GM12892 (cell line): Measurements from ENCODE around the gene SERP2.

Experiments
- DNase-seq: peaks from one replicate; pipeline ENCODE4 v3.0.0; 2011; ENCODE audit not compliant: insufficient read length
- FAIRE-seq: peaks from 2 replicates; lab custom pipeline; 2011; peaks lifted over from hg19 to GRCh38; lab: Jason Lieb, UNC
- POLR2A ChIP-seq: IDR thresholded peaks from 2 replicates; pipeline ENCODE4 v1.6.1; 2011; ENCODE audit warnings: low read depth, low read length, control low read depth
- POLR2AphosphoS5 ChIP-seq: IDR thresholded peaks from 2 replicates; pipeline ENCODE4 v1.6.1; 2011; ENCODE audit warnings: low read depth, low read length, control low read depth
- TAF1 ChIP-seq: IDR thresholded peaks from 2 replicates; pipeline ENCODE4 v1.6.1; 2011; ENCODE audit warnings: low read depth, mild to moderate bottlenecking, control low read depth, low read length, borderline replicate concordance

SERP2 gene

DNA sequence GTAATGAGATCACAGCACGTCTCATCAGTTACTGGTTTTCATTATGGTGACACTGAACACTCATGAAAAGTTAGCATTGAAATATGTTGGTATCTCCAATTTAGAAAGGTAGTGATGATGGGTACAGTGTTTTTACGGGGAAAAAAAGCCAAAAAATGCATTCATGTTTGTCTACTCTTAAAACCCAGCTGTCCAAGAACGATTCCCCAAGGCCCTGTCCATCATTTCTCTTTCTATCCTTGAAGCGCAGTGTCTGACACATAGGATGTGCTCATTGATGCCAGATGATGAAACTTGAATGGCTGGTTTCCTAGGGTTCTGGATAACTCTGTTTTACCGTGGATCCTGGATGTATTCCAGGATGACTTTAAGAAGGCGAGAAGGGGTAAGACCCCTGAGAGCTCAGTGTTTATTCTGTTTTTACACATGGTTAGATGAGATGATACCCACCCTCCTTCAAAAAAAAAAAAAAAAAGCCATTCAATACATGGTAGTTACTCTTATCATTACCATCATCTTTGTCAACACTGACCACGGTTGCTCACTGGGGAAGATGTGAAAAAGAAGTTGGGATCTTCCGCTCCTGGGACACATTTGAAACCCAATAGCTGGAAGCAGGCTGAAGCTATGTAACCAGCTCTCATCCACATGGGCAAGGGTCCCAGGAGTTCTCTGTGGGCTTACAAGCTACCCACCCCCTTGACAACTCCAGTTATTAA lies 22.5 kb downstream of the SERP2 start:
- DNase-seq (no peak), FAIRE-seq (no peak)
- TF ChIP-seq TAF1, result no peak
- no peak for TF ChIP-seq POLR2AphosphoS5
- TF ChIP-seq POLR2A, result no peak

DNA sequence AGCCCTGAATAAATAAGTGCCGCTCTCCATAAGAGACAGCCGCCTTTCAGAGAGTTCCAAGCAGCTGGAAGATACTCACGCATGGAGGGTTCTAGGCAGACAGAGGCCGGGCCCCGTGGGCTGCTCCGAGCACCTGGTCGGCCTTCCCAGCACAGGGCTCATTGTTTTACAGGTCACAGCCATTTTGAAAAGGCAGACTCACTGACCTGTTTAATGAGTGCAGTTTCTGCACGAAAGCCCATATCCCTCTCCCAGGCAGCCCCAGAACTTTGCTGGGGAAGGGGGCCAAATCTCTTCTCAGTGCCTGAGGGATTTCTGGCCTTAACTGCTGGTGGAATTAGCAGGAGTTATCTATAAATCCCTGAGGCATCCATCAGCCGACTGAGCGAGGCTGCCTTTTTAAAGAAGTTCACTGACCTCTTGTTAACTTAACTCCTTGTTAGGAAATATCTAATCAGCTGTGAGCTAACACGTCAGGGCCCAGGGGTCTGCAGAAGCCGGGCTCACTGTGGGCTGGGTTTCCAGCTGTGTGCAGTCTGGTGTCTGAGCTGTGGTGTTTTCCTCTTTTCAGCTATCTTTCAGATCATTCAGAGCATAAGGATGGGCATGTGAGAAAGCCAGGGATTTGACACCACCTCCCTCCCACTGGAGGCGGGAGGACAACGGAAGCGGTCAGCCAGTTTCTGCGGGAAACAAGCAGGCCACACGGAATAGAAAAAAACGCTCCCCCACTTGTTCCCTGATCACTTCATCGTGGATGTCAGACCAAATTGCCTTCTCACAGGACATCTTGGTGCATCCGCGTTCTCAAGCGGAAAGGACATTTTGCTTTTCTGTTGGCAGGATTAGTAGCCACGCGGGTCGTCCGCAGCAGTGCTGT lies 23.3 kb downstream of the SERP2 start:
- FAIRE-seq (no peak), DNase-seq (no peak)
- TF ChIP-seq POLR2A (no peak), POLR2AphosphoS5 (no peak), TAF1 (no peak)

DNA sequence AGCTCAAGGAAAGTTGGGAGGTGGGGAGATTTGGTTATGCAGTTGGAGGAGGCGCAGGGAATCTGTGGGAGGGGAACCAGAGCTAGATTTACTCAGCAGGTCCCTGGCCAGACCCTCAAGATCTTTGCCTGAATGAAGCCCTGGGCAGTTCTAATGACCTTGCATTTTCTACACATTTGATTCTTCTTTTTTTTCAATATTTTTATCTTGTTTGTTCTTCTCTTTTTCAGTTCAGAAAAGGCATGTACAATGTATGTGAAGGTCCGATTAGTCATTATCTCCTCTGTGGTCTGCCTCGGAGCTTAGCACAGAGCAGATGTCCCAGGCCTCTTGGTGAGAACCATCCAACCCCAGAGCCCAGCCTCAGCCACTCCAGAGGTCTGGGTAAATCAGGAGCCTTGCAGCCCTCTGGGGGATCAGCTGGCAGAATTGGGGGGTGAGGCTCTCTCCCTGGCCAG lies 24.2 kb downstream of the SERP2 start:
- TF ChIP-seq POLR2A (no peak), TAF1 (no peak), POLR2AphosphoS5 (no peak)
- FAIRE-seq, result no peak
- no peak for DNase-seq

DNA sequence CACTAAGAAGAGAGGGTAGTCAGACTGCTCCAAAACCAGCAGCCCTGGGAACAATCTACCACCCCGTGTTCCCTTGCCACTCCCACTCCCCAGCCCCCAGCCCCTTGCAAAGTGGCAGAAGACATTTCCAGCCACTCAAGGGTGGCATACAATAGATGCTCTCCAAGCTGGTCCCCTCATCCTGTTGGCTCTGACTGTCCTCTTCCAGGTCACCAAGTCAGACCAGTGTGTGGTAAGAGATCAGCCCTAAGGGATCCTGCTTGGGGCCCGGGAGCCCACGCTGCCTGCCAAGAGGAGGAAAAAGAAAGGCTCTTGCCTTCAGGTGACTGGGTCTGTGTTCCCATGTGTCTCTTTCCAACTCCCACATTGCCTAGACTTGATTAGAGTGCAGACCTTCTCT lies 25.0 kb downstream of the SERP2 start:
- FAIRE-seq, result no peak
- no peak for TF ChIP-seq POLR2AphosphoS5
- no peak for TF ChIP-seq POLR2A
- TF ChIP-seq TAF1, result no peak
- DNase-seq, result no peak

DNA sequence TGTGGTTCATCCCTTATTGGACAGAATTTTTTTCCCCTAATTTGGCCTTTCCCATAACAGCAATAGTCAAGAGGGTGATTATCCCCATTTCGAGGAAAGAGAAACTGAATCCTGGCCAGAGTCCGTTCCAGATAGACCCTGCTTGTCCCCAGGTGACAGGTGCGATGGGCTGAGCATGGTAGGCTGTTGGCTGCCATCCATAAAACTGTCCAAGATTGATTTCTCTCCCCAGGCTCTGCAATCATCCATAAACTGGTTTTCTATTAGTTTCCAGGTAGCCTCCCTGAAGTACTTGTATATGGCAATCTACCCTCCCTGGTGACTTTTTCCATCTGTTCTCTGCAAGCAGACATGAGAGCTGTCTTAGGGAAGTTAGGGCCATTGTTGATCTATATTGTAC lies 25.4 kb downstream of the SERP2 start:
- no peak for TF ChIP-seq POLR2AphosphoS5
- no peak for TF ChIP-seq TAF1
- no peak for TF ChIP-seq POLR2A
- FAIRE-seq, result no peak
- DNase-seq, result no peak

DNA sequence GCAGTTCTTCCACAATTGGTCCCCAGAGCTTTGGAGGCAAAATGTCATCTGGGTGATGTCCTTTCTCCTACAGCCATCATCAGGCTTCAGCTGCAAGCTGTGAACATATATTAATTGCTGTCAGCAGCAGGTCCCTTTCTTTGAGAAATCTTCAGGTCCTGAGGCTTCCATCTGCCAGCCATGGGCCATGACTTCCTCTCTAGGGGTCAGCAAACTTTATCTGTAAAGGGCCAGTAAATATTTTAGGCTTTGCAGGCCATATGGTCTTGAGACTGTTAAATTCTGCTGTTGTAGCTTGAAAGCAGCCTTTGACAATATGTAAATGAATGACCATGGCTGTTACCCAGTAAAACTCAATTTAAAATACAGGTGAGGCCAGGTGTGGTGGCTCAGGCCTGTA lies 27.1 kb downstream of the SERP2 start:
- FAIRE-seq (no peak), DNase-seq (no peak)
- TF ChIP-seq POLR2AphosphoS5 (no peak), POLR2A (no peak), TAF1 (no peak)

DNA sequence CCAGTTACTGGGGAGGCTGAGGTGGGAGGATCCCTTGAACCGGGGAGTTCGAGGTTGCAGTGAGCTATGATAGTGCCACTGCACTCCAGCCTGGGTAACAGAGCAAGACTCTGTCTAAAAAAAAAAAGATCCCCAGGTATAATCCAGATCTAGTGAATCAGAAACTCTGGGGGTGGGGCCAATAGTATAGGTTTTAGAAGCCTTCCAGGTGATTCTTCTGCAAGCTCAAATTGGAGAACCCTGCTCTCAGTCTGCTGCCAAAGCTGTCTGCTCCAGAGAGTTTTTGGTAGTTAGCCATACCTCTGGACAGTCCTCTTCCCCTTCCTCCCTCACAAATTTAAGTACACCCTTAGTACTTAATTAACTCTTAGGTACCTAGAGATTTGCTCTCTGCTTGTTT lies 28.0 kb downstream of the SERP2 start:
- FAIRE-seq (no peak), DNase-seq (no peak)
- TF ChIP-seq POLR2A, result no peak
- no peak for TF ChIP-seq POLR2AphosphoS5
- no peak for TF ChIP-seq TAF1

DNA sequence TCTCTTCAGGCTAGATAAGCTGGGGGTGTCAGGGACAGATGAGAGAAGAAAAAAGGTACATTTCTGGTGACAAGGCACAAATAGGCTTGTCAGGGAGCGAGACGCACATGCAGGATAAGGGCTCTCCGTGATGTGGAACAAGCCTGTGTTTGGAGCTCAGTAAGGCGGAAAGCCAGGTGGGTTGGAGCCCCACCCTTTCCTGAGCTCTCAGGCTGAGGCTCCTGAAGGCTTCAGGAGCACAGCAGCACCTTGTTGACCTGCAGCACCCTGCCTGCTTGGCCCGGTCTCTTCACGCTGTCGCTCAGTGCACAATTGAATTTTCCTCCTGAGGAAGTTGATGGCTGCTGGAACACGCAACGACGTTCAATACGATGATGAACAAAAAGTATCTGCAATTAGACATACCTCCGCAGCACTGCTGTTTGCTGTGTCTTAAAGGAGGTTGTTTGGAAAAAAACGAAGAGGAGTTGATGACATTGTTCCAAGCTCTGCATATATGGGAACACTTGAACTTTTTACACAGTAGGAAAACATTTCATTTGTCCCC lies 29.3 kb downstream of the SERP2 start:
- TF ChIP-seq POLR2A (no peak), TAF1 (no peak), POLR2AphosphoS5 (no peak)
- no peak for FAIRE-seq
- DNase-seq, result no peak

DNA sequence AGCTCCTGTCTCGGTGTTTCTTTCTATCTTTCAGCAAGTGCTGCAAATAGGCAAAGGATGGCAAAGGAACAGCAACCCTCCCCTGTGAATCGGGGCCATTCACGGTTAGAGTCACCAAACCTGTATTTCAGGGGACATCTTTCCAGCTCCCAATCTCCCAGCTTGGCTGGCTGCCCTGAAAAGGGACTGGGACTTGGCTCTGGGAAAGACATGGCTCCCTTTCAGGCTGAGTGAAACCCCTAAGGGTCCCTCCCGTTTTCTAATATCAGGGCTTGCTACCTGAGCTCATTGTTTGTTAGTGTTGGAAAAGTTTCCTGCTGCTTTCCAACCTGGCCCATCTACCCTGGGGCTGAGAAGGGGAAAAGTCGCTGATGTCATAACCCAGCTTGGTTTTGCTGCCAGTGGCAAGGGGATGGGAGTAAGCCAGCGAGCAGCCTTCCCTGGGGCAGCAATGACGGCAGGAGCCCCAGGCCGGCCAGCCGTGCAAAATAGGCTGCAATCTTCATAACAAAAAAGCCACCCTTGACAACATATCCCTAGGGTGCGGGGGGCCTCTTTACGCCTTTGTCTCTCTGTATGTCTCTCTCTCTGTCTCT lies 29.9 kb downstream of the SERP2 start:
- FAIRE-seq (no peak), DNase-seq (no peak)
- TF ChIP-seq POLR2AphosphoS5, result no peak
- no peak for TF ChIP-seq TAF1
- TF ChIP-seq POLR2A, result no peak

DNA sequence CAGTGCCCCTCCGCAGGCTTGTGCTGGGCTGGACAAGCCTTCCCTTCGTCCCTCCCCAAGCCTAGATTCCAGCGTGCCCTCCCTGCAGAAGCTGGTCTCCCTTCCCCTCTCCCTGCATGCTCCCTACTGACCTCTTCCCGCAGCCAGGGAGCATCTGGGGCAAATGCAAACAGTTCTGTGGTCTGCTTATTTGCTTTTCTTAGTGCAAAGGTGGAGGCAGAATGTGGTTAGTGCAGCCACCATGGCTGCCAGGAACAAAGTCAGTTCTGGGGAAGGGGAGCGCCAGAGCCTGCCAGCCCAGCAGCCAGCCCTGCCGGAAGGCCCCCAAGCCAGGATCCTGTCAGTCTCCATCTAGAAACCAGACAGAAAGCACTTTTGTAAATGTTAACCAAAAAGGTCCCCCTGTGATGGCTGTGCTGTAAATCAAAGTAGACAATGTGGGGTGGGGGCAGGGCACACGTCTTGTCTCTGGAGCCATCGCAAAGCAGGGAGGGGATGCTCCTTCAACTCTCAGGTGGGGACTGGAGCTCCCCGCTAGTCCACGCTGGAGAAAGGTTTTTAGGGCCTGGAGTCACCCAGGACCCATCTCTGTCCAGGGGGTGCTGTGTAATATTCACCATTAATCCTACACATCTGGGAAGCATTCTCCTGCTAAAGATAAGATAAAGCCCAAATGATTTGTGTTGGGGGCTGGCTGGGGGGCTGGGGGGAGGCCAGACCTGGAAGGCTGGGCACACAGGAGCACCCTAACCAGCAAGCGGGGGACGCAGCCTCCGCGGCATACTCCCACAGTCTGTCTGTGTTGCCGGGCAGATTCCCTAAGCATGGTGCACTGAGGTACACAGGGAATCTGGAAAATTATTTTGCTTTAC lies 30.9 kb downstream of the SERP2 start:
- TF ChIP-seq POLR2AphosphoS5 (no peak), TAF1 (no peak), POLR2A (no peak)
- DNase-seq, result no peak
- no peak for FAIRE-seq

DNA sequence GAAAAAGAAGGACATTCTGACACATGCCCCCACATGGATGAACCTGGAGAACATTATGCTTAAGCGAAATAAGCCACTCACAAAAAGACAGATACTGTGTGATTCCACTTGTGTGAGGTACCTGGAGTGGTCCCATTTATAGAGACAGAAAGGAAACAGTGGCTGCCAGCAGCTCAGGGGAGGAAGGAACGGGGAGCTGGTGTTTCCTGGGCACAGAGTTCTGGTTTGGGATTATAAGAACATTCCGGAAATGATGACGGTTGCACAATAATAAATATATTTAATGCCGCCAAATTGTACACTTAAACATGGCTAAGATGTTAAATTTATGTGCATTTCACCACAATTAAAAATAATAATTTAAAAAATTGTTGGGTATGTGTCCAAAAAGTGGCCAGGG lies 33.0 kb downstream of the SERP2 start:
- DNase-seq (no peak), FAIRE-seq (no peak)

More for the DNA sequence above, 33.0 kb downstream of the SERP2 start:
- TF ChIP-seq TAF1, result no peak
- TF ChIP-seq POLR2A, result no peak
- TF ChIP-seq POLR2AphosphoS5, result no peak
